A549 (cell line): ENCODE measurements around the gene C20orf96. TPM values are rescaled to one million over a fixed set of nuclear protein-coding genes. Genes with fewer than 3 reads are reported as not detected.

Source experiments
- ATAC-seq, 2 experiments: fragments of 200-7000 bp in 1 of 2; fragments of >200 bp in 1 of 2; cut with Nextera tagmentation in 1 of 2; cut with Tn5 transposase in 1 of 2; 3 replicates each; pipeline versions ENCODE4 v1.8.0 to v1.9.1; 2018 to 2020; ENCODE audit warnings: mild to moderate bottlenecking in 1 of 2, moderate library complexity in 1 of 2
- CTCF ChIA-PET: fragments of 300-600 bp; sonication (Branson Sonifier 250); formaldehyde crosslinking; extraction: SDS; loops from one replicate; lab custom pipeline; 2021; ENCODE audit warnings: antibody characterized with exemption, inconsistent platforms; lab: Yijun Ruan, JAX
- POLR2A ChIA-PET: fragments of 350-600 bp; formaldehyde crosslinking; extraction: SDS; loops from one replicate; lab custom pipeline; 2021; ENCODE audit warnings: antibody characterized with exemption, inconsistent platforms; lab: Yijun Ruan, JAX
- DNase-seq, 2 experiments: peaks; one replicate each; pipeline versions ENCODE4 v3.0.0 to v3.0.0-alpha.2; 2011 to 2016; ENCODE audit warnings: low read depth in 1 of 2, low spot score in 1 of 2
- FAIRE-seq: peaks from 2 replicates; lab custom pipeline; 2011; peaks lifted over from hg19 to GRCh38; lab: Jason Lieb, UNC
- H3K27ac ChIP-seq, 2 experiments: fragments of >200 bp; sonication (Bioruptor Twin); formaldehyde crosslinking; 3 replicates each; pipeline ENCODE4 v1.5.1; 2016 to 2017
- H3K4me1 ChIP-seq: fragments of >200 bp; sonication (Bioruptor Twin); formaldehyde crosslinking; 3 replicates; pipeline ENCODE4 v1.6.1; 2016
- H3K4me2 ChIP-seq: fragments of >200 bp; sonication (Bioruptor Twin); formaldehyde crosslinking; 3 replicates; pipeline ENCODE4 v1.6.1; 2016
- H3K4me3 ChIP-seq: fragments of >200 bp; sonication (Bioruptor Twin); formaldehyde crosslinking; 3 replicates; pipeline ENCODE4 v1.5.1; 2016
- H3K9me3 ChIP-seq: fragments of >200 bp; sonication (Bioruptor Twin); formaldehyde crosslinking; 3 replicates; pipeline ENCODE4 v1.6.1; 2016
- CBX8 ChIP-seq: fragments of 200-600 bp; sonication (generic); IDR thresholded peaks from 2 replicates; pipeline ENCODE4 v1.6.1; 2016
- EP300 ChIP-seq, 2 experiments: fragments of >200 bp; sonication (Bioruptor Twin); formaldehyde crosslinking; IDR thresholded peaks; 2 replicates in 1 of 2; 3 replicates in 1 of 2; pipeline ENCODE4 v1.6.1; 2016 to 2017
- ESRRA ChIP-seq: fragments of 150-350 bp; IDR thresholded peaks from 2 replicates; pipeline ENCODE4 v1.6.1; 2014; ENCODE audit warnings: mild to moderate bottlenecking, low read length, borderline replicate concordance
- FOSB ChIP-seq: fragments of 250-450 bp; sonication (Bioruptor Pico); IDR thresholded peaks from 2 replicates; pipeline ENCODE4 v1.5.0; 2020; ENCODE audit warnings: mild to moderate bottlenecking, moderate library complexity
- FOSL2 ChIP-seq, 2 experiments: fragments of 450-650 bp in 1 of 2; fragments of >200 bp in 1 of 2; sonication (Bioruptor Twin) in 1 of 2; formaldehyde crosslinking; IDR thresholded peaks; 2 replicates each; pipeline versions ENCODE4 v1.5.0 to v1.6.1; 2016 to 2020; ENCODE audit warnings: mild to moderate bottlenecking in 1 of 2, moderate library complexity in 1 of 2
- GATA3 ChIP-seq: IDR thresholded peaks from 2 replicates; pipeline ENCODE4 v1.6.1; 2012; ENCODE audit warnings: borderline replicate concordance
- HEYL ChIP-seq: fragments of 250-450 bp; sonication (Bioruptor Pico); IDR thresholded peaks from 2 replicates; pipeline ENCODE4 v1.8.0; 2021; ENCODE audit warnings: mild to moderate bottlenecking, moderate library complexity
- HOXB13 ChIP-seq: fragments of 250-450 bp; sonication (Bioruptor Pico); IDR thresholded peaks from 2 replicates; pipeline ENCODE4 v1.5.0; 2020; ENCODE audit warnings: low read depth, mild to moderate bottlenecking, moderate library complexity
- MAZ ChIP-seq: fragments of 150-350 bp; IDR thresholded peaks from 2 replicates; pipeline ENCODE4 v1.6.1; 2014; ENCODE audit warnings: antibody characterized with exemption, low read depth, low read length, borderline replicate concordance
- MYC ChIP-seq: IDR thresholded peaks from 2 replicates; pipeline ENCODE4 v1.6.1; 2012; ENCODE audit warnings: mild to moderate bottlenecking, inconsistent platforms, low read length, improper control_type of control experiment, borderline replicate concordance
- NFE2L2 ChIP-seq: fragments of 150-350 bp; conservative IDR thresholded peaks from 2 replicates; pipeline ENCODE4 v1.6.1; 2014; ENCODE audit warnings: low read length
- NPAS2 ChIP-seq: fragments of 250-450 bp; sonication (Bioruptor Pico); IDR thresholded peaks from 2 replicates; pipeline ENCODE4 v1.8.0; 2022; ENCODE audit warnings: mild to moderate bottlenecking, moderate library complexity, borderline replicate concordance
- NR3C1 ChIP-seq: fragments of >200 bp; sonication (Bioruptor Twin); formaldehyde crosslinking; IDR thresholded peaks from 3 replicates; pipeline ENCODE4 v1.6.1; 2017
- POLR2AphosphoS2 ChIP-seq: conservative IDR thresholded peaks from 2 replicates; pipeline ENCODE4 v1.6.1; 2012; ENCODE audit warnings: low read length, improper control_type of control experiment, inconsistent platforms
- SMC3 ChIP-seq: fragments of >200 bp; sonication (Bioruptor Twin); formaldehyde crosslinking; IDR thresholded peaks from 3 replicates; pipeline ENCODE4 v1.6.1; 2018; ENCODE audit warnings: inconsistent platforms
- ZC3H11A ChIP-seq: fragments of 450-650 bp; IDR thresholded peaks from 2 replicates; pipeline ENCODE4 v1.6.1; 2014; ENCODE audit warnings: antibody characterized with exemption, mild to moderate bottlenecking
- ZFP36 ChIP-seq: fragments of 450-650 bp; IDR thresholded peaks from 2 replicates; pipeline ENCODE4 v1.6.1; 2014; ENCODE audit warnings: borderline replicate concordance; ENCODE audit not compliant: partially characterized antibody
- ZNF302 ChIP-seq: fragments of 250-450 bp; sonication (Bioruptor Pico); IDR thresholded peaks from 2 replicates; pipeline ENCODE4 v1.9.0; 2021; ENCODE audit warnings: inconsistent platforms, mild to moderate bottlenecking, moderate library complexity
- WGBS: methylation state at CpG from one replicate; pipeline ENCODE4 v1.1.6; 2017; ENCODE audit errors: missing lambda C conversion rate; 5-methylcytosine and 5-hydroxymethylcytosine counted together
- polyA plus RNA-seq, 4 experiments: library from polyadenylated mRNA; depleted of rRNA in 3 of 4; stranded (reverse); fragments of >200 nt; fragmentation: RNase III in 1 of 4; extraction: RNeasy Plus Mini Kit Qiagen cat#74134 plus additional on column Dnase treatment in 1 of 4; gene quantifications; 2 replicates in 3 of 4; 3 replicates in 1 of 4; pipeline ENCODE4 v1.2.3, GENCODE V29; 2011 to 2017
- TF ChIP-seq, protein P1 (sequence below): fragments of >200 bp; sonication (Bioruptor Twin); formaldehyde crosslinking; IDR thresholded peaks from 3 replicates; pipeline ENCODE4 v1.6.1; 2016
- TF ChIP-seq, protein P2 (sequence below): fragments of 450-650 bp; IDR thresholded peaks from 2 replicates; pipeline ENCODE4 v1.6.1; 2014; ENCODE audit warnings: antibody characterized with exemption
- TF ChIP-seq, protein P3 (sequence below): fragments of 150-350 bp; IDR thresholded peaks from 2 replicates; pipeline ENCODE4 v1.6.1; 2014; ENCODE audit warnings: low read depth, mild to moderate bottlenecking, low read length

C20orf96 gene
- polyA plus RNA-seq, 2 of the 4 experiments (the other 2 are of a cell fraction), result 20.9 to 23.9 TPM

DNA sequence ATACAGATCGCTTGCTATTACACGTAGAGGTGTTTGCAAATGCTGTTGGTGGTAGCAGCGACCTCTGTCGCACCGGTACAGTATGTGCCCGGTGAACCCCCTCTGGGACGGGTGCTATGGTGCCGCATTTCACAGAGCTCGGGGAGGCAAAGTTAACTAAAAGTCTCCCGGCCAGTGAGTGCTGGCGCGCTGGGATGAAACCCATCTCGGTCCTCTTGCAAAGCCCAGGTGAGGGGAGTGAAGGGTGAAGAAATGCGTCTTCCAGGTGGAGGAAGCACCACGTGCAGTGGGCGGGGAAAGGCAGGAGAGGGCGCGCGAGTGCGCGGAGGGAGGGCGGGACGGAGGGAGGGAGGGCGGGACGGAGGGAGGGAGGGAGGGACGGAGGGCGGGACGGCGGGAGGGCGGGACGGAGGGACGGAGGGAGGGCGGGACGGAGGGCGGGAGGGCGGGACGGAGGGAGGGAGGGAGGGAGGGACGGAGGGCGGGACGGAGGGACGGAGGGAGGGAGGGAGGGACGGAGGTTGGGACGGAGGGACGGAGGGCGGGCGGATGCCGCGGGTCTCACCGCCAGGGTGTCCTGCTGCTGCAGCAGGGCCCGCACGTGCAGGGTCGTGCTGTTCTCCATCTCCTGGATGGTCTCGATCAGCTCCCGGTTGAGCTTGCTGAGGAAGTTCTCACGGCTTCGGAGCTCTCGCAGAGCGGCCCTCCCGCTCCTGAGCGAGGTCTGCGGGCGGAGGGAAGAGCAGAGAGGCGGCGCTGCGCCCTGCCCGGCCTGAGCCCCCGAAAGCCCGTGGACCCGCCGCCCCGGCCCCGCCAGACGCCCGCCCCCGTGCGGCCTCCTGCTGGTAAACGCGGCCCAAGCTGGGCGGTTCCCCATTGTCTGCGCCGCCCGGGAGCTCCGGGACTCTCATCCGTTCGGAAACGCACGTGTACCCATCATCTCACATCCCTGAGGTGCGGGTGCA is 11.7 kb downstream of the C20orf96 start:
- 97% methylated on average over 66 of the region's 88 CpGs for WGBS
- no peaks in the 10 kb centered on the region for H3K4me1 ChIP-seq
- ChIA-PET CTCF (interaction anchor here (0.6 to 2.7 kb wide), 3 partner anchors 12 to 371 kb away, joined by 5 to 22 read pairs (median 17); no protein-coding TSS in a partner anchor), POLR2A (interaction anchor here (0.6 kb wide), 1 partner anchor 116 kb away, joined by 3 read pairs; no protein-coding TSS in a partner anchor)
- no peak for TF ChIP-seq FOSB (CRISPR knock-in tag)
- no peak for TF ChIP-seq NR3C1
- no peak for TF ChIP-seq ZNF302 (CRISPR knock-in tag)
- TF ChIP-seq, protein P1, sequence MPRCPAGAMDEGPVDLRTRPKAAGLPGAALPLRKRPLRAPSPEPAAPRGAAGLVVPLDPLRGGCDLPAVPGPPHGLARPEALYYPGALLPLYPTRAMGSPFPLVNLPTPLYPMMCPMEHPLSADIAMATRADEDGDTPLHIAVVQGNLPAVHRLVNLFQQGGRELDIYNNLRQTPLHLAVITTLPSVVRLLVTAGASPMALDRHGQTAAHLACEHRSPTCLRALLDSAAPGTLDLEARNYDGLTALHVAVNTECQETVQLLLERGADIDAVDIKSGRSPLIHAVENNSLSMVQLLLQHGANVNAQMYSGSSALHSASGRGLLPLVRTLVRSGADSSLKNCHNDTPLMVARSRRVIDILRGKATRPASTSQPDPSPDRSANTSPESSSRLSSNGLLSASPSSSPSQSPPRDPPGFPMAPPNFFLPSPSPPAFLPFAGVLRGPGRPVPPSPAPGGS, result no peak
- TF ChIP-seq, protein P2, sequence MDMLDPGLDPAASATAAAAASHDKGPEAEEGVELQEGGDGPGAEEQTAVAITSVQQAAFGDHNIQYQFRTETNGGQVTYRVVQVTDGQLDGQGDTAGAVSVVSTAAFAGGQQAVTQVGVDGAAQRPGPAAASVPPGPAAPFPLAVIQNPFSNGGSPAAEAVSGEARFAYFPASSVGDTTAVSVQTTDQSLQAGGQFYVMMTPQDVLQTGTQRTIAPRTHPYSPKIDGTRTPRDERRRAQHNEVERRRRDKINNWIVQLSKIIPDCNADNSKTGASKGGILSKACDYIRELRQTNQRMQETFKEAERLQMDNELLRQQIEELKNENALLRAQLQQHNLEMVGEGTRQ, result no peak
- TF ChIP-seq FOSL2 (IDR thresholded peaks at IDR 0.05), result no peak
- no peak for TF ChIP-seq FOSL2 (CRISPR knock-in tag; IDR thresholded peaks at IDR 0.05)
- no peak for TF ChIP-seq SMC3
- TF ChIP-seq HOXB13 (CRISPR knock-in tag), result no peak
- no peak for TF ChIP-seq NPAS2 (CRISPR knock-in tag)
- TF ChIP-seq EP300 (IDR thresholded peaks at IDR 0.05), result no peak
- no peak for TF ChIP-seq HEYL
- TF ChIP-seq MAZ, result no peak
- H3K27ac ChIP-seq, result no peak overlapping the region
- no peak overlapping the region for H3K4me3 ChIP-seq
- no peaks in the 10 kb centered on the region for H3K9me3 ChIP-seq
- ATAC-seq, result no peak
- no peak for FAIRE-seq
- no peak for DNase-seq
- no peak overlapping the region for H3K4me2 ChIP-seq

DNA sequence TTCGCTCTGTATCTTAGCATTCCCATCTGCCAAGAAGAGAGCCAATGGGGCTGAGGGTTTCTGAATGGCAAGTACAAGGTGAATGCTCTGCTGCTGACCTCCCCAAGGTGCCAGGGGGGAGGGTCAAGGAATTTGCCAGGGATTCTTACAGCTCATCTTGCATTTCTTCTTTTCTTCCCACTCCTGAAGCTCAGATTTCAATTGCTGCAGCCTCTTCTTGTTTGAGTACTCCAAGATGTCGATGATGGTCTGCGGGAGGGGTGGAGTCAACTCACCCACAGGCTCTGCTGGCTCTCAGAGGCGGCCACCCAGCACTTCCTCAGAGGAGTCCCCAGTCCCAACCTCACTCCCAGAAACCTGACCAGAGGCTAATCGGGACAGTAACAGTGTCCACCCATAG is 12.4 kb downstream of the C20orf96 start:
- H3K4me3 ChIP-seq, result no peak overlapping the region
- no peak for ATAC-seq
- no peak for DNase-seq
- CTCF ChIA-PET, result interaction anchor here (0.6 to 2.7 kb wide), 3 partner anchors 11 to 372 kb away, joined by 5 to 22 read pairs (median 17); no protein-coding TSS in a partner anchor
- no peaks in the 10 kb centered on the region for H3K9me3 ChIP-seq
- no peak overlapping the region for H3K27ac ChIP-seq
- POLR2A ChIA-PET, result interaction anchor here (0.6 kb wide), 1 partner anchor 117 kb away, joined by 3 read pairs; no protein-coding TSS in a partner anchor
- WGBS, result 89% methylated on average over 5 of the region's 5 CpGs
- FAIRE-seq, result no peak
- TF ChIP-seq NR3C1 (no peak), ESRRA (no peak), POLR2AphosphoS2 (no peak), EP300 (IDR thresholded peaks at IDR 0.05) (no peak), NFE2L2 (no peak), ZC3H11A (no peak), MYC (no peak), GATA3 (no peak), FOSL2 (IDR thresholded peaks at IDR 0.05) (no peak), FOSL2 (CRISPR knock-in tag; IDR thresholded peaks at IDR 0.05) (no peak), CBX8 (no peak), ZFP36 (no peak)
- TF ChIP-seq, protein P3, sequence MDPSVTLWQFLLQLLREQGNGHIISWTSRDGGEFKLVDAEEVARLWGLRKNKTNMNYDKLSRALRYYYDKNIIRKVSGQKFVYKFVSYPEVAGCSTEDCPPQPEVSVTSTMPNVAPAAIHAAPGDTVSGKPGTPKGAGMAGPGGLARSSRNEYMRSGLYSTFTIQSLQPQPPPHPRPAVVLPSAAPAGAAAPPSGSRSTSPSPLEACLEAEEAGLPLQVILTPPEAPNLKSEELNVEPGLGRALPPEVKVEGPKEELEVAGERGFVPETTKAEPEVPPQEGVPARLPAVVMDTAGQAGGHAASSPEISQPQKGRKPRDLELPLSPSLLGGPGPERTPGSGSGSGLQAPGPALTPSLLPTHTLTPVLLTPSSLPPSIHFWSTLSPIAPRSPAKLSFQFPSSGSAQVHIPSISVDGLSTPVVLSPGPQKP, result no peak
- no peaks in the 10 kb centered on the region for H3K4me1 ChIP-seq
- H3K4me2 ChIP-seq, result no peak overlapping the region
